Stimulated activated CD4-positive, alpha-beta T cell treated with anti-CD3 and anti-CD28 coated beads, TNF-alpha, amount 100 ng/mL, for 1 hour (primary cell): ENCODE measurements around the gene BPIFB3.
"Not testable (repeated sequence)": the region's sequence is repeated elsewhere in the genome, so short reads cannot be mapped to it uniquely, and the experiment has no call there.

Source experiments
- DNase-seq, 3 donors: peaks; one replicate each; pipeline ENCODE4 v3.0.0-alpha.2; 2020; ENCODE audit warnings: low read depth in 3 of 3, low spot score in 1 of 3

The BPIFB3 gene

DNA sequence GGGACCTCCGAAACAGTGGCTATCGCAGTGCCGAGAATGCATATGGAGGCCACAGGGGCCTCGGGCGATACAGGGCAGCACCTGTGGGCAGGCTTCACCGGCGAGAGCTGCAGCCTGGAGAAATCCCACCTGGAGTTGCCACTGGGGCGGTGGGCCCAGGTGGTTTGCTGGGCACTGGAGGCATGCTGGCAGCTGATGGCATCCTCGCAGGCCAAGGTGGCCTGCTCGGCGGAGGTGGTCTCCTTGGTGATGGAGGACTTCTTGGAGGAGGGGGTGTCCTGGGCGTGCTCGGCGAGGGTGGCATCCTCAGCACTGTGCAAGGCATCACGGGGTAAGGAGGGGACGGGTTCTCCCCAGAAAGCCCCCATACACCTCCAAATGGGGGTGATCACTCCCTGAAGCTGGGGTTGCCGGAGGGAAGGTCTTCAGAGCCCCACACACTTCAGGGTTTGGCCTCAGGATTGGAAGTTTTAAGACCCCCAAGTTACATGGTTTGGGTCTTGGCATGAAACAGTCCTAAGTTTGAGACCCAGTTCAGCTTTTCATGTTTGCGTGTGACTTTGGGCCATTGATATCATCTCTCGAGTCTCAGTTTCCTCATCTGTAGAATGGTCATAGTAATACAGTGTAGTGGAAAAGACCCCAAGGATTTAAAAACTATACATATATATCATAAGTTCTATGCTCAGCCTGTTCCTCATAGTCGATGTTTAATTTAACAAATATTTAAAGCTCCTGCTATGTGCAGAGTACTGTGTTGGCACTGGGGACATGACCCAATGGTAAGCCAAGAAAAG is 30.0 kb downstream of the BPIFB3 start:
- no peak for DNase-seq

DNA sequence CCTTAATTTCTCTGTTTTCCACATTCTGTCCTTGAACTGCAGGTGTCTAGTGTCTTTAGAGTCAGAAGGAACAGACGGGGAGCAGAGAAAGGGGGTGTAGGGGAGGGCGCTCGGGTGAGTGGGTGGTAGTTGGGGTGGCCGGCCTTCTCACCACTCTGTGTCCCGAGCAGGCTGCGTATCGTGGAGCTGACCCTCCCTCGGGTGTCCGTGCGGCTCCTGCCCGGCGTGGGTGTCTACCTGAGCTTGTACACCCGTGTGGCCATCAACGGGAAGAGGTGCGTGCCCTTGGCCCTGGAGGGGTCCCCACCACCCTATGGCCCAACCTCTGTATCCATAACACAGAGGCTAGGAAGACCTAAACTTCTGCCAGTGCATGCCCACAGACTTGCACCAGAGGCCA is 31.0 kb downstream of the BPIFB3 start:
- DNase-seq, result no peak

DNA sequence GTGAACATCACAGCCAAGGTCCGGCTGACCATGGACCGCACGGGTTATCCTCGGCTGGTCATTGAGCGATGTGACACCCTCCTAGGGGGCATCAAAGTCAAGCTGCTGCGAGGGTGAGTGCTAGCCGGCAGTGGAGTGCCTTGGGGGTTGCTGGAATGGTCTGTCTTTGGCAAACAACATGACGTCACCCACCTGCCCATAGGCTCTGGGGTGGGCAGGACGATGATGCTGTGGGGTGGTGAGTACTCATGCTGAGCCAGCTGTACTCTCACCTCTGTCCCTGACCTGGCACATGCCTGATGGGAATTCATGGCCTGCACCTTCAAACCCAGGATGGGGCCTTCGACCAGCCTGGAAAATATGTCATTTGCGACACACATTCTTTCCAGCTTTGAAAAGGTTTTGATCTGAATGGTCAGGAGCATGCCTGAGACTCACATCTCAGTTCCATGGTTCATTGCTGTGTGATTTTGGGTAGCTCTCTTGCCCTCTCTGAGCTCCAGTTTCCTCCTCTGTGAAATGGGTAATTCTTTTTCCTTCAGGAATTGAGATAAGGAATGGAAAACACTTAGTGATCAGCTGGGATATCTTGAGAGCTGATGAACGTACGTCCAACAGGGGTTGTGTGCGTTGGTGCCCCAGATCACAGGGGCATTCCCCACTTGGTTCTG is 32.5 kb downstream of the BPIFB3 start:
- DNase-seq, result no peak

DNA sequence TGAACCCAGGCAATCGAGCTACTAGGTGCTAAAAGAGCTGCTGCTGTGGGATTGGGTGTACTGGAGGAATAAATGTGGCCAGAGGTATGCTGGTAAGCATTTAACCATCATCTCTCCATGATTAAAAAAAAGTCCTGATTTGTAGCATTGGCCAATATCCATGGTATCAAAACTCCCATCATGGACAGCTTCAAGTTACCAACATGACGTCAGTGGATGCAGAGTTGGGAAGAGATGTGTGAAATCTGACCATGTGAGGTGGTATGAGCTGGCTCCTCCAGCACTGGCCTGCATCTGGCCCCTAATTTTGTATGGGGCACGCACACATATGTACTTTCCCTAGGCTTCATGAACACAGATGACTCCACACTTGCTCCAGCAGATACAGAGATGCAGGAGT is 37.4 kb downstream of the BPIFB3 start:
- no peak for DNase-seq

DNA sequence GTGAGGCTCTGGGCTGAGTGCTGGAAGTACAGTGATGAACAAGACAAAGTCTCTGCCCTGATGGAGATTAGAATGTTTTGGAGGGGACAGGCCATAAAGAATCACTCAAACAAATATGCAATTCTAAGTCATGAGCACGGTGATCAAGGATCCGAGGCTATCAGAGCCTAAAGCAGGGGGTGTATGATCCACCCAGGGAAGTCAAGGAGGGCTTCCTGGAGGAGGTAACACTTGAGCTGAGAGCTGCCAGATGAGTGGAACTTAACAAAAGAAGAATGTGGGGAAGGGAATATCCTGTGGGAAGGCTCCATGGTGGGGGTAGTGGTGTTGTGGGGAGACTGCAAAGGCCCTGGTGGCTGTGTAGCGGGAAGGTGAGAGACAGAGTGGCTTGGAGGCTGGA is 38.0 kb downstream of the BPIFB3 start:
- no peak for DNase-seq

DNA sequence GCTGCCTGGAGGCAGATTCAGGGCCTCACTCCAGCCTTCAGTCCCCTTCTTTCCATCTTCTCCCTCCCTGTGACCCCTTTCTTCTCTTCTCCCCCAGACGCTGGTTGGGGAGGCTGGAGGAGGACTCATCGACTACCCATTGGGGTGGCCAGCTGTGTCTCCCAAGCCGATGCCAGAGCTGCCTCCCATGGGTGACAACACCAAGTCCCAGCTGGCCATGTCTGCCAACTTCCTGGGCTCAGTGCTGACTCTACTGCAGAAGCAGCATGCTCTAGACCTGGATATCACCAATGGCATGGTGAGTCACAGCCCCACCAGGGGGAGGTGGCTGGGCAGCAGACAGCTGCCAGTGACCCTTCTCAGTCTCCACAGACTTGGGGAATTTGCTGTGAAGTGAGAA is 38.7 kb downstream of the BPIFB3 start:
- DNase-seq, result no peak

DNA sequence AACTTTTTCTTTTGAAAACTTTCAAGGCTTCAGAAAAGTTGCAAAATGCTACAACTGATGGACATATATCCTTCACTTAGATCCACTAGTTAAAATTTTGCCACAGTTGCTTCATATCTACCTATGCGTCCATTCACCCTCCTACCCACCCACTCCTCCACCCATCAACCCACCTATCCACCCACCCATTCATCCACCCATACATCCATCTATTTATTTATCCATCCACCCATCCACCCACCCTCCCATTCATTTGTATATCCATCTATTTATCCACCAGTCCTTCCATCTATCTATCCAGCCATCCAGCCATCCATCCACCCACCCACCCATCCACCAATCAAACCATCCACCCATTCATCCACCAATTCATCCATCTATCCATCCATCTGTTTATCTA is 39.4 kb downstream of the BPIFB3 start:
- no peak for DNase-seq

DNA sequence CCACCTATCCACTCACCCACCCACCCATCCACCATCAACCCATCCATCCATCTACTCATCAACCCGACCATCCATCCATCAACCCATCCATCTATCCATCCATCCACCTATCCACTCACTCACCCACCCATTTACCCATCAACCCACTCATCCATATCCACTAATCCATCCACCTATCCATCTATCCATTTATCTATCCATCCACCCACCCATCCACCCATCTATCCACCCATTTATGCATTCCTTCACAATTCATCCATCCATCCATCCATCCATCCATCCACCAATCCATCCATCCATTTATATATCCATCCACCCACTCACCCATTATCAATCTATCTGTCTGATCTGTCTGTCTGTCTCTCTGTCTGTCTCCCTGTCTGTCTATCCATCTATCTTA is 39.9 kb downstream of the BPIFB3 start:
- no peak for DNase-seq

DNA sequence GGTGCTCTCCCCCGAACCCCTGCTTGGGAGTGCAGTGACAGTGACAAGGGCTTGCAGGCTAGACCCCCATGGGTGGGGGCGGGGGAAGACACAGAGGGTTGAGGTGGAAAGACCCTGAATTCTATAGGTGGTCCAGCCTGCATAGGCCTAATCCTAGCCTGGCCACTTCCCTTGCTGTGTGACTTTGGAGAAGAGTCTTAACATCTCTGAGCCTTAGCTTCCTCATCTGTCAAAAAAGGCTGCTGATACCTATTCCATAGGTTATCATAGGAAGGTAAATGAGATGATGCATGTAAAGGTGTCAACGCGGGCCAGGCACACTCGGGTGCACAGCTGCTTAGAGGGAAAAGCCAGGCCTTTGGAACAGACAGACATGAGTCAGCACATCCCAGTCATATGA is 41.5 kb downstream of the BPIFB3 start:
- DNase-seq, result no peak

DNA sequence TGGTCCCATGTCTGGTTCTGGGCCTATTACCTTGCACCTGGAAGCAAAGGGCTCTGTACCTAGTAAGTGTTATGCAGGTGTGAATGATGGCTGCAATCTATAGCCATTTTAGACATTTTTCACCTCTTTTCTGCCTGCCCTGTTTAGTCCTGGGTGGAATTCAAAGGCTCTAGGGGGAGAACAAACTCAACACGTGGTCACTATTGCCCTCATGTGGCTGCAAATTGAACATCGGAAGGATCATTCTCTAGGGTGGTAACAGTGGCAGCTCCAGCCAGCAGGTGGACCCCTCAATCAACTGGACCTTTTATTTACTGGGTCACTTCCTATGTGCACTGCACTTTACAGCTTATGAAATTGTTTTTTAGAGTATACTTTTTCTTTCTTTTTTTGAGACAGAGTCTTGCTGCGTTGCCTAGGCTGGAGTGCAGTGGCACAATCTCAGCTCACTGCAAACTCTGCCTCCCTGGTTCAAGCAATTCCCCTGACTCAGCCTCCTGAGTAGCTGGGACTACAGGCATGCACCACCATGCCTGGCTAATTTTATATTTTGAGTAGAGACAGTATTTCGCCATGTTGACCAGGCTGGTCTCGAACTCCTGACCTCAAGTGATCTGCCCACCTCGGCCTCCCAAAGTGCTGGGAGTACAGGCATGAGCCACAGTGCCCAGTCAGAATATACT is 42.3 kb downstream of the BPIFB3 start:
- DNase-seq, result peak; percentile 0 to 10 (median 4)

DNA sequence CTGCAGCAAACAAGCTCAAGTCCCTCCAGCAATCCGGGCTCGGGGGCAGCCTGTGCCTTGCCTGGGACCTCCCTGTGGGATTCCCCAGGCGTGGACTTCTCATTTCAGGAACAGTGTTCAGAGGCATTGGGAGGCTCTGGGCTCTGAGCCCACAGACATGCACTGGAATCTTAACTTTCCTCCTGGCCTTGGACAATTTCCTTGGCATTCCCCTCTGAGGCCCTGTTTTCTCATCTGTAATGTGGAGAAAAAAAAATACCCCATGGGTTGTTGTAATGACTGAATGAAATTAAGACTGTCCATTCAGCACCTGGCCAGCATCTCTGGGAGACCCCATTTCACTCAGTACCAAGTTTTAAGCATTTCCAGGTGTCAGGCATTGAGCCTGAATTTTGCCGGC is 43.3 kb downstream of the BPIFB3 start:
- DNase-seq, result no peak

DNA sequence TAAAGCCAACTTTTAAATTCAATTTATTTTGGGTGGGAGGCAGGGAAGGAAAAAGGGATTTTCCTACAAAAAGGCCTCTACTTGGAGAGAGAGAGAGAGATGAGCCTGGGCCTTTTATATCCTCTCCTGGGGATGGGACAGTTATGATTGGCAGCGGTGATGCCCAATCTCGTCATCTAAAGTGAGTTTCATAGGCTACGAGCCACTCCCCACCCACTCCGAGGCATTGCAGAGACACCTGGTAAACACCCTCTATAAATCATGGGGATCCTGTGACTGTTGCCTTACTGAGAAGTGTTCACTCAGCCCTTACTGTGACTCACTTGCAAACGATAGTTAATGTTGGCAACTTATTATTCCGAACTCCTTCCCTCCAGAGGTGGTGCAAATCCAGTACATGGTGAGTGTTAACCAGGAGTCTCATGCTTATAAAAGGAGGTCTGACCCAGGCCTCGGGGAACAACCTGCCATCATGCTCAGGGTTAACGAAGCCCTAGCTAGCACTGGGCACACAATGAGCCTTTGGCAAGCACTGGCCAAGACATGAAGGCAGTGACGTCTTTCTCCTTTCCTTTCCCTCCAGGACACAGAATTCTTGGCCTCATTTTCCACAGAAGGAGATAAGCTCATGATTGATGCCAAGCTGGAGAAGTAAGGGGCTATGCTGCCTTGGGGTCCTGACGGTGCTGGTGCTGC is 46.3 kb downstream of the BPIFB3 start:
- DNase-seq, result no peak

DNA sequence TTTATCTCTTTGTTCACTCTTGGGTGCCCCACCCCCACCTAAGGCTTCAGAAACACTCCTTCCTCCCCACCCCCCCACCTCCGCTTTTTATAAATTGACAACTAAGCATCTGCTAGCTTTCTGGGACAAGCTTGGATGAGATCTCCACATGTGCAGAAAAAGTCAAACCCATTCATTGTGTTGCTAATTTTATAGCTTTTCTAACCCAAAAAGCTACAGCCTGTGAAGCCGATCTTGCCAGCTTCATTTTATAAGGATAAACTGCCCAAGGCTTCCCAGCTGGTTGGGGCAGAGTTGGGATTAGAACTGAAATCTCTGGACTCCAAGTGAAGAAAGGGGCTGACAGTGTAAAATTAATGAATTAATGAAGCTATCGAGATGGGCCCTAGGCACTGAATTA is 49.9 kb downstream of the BPIFB3 start:
- no peak for DNase-seq

DNA sequence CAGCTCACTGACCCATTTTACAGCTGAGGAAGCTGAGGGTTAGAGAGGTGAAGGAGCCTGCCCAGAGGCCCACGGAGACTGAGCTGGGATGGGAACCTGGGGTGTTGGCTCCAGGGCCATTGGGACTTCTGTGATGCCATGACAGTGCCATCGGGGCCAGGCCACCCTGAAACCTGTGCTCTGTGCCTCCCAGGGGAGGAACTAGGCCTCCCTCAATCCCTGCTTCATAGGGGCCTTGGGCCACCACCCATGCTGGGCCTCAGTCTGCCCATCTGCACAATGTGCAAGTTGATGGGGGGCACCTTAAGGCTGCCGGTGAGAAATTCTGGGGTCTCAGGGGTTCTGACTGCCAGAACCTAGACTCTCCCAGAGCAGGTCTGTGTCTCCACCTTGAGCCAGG is 50.6 kb downstream of the BPIFB3 start:
- DNase-seq, result no peak

DNA sequence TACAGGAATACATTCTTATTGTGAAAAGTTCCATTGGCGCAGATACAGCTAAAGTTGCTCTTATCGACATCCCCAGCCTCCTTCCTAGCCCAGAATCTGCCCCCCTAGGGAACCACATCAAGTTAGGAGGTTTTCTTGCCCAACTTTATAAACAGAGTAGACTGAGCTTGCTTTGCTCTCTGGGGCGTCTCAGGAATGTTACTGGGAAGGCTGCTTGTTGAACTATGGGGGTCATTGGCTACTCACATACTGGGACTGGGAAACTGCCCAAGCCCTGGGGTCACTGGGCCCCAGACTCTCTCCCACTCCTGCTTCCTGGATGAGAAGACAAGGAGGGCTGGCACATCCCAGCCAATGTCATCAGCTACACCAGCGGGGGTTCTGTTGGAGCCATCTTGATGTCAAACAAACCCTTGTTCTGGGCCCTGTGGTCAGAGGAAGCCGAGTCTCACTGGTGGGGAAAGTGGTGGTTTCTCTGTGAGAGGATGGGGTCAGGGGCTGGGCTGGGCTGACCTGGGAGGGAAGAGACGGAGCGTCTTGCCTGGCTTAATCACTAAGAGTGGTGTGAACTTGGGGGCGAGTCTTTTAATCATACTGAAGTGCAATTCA is 51.7 kb downstream of the BPIFB3 start:
- DNase-seq, result no peak

DNA sequence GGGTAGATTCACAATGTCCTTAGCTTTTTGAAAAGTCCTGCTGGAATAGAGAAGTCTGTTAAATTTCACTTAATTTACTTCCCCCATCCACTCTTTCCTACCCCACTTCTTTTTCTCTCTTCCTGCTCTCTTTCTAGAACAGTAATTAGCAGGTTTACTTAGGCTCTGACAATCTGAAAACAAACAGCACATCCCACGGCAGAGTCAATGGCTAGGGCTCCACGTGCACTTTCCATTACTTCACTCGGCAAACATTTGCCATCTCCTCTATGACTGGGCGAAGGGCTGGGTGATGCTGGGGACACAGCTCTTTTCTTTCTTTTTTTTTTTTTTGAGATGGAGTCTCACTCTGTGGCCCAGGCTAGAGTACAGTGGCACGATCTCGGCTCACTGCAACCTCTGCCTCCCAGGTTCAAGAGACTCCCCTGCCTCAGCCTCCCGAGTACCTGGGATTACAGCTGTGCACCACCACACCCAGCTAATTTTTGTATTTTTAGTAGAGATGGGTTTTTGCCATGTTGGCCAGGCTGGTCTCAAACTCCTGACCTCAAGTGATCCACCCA is 52.4 kb downstream of the BPIFB3 start:
- DNase-seq, result not testable (repeated sequence)

DNA sequence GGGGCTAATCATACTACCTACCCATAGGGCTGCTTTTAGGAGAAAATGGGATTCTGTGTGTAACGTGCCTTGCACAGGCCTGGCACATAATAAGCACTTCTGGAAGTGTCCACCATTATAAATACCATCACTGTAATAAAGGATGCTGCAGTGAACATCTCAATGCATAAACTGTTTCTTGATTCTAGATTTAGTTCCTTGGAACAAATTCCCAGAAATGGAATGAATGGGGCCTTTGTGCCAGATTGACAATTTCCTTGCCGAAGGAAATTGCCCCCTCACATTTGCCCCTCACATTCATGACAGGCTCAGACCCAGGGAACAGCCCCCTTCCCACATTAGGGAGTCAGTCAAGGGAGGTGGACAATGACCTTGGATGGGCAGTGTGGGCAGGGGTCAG is 55.0 kb downstream of the BPIFB3 start:
- DNase-seq, result no peak

DNA sequence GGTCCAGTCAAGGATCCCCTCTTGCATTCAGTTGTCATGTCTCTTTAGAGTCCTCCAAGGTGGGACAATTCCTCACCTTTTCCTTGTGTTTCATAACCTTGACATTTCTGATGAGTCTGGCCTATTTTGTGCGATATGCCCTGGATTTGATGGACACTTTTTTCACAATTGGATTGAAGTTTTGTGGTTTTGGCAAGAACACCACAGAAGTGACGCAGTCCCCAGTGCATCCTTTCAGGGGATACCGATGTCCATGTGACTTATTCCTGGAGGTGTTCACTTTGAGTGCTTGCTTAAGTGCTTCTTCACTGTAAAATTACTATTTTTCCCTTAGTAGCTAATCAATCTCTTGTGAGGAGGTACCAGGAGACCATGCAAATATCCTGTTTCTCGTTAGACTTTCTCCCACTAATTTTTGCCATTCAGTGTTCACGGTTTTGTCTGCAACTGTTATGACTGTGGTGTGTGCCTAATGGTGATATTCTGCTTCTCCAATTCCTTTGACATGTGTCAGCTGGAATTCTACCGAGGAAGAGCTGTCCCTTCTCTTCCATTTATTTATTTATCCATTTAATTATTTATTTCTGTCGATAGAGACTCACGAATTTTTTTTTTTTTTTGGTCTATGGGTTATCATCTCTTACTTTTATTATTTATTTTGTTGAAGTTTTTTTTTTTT is 56.6 kb downstream of the BPIFB3 start:
- DNase-seq, result no peak

DNA sequence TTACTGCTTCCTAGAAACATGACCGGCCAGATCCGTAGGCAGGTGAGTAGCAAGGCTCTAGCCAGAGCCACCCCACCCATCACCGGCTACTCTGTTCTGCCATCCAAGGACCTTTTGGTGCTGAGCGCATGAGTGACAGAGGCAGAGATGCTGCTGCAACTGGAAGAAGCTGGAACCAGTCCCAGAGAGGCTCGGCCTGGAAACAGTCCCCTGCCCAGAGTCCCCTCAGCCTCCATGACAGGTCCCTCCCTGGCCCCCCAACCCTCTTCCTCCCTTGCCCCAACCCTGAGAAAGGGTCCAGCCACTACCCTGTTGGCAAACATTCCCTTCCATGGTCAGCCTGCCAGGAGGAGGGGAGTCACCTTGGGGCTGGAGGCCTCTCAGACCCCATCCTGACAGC is 57.6 kb downstream of the BPIFB3 start:
- no peak for DNase-seq
